ENCODE data around the gene MAN2B2.

Gene MAN2B2

GRCh38 chr4:6603128-6603527 is 28.1 kb downstream of the MAN2B2 start:
- Histone ChIP-seq H3K27me3 (ENCODE audit: insufficient read depth, insufficient read length) (peaks cover 2% of the 10 kb centered on the region), H3K9ac (ENCODE audit: insufficient read length, low read depth) (no peak overlapping the region), H3K36me3 (ENCODE audit: insufficient read depth, insufficient read length, low read length) (peaks cover 11% of the 10 kb centered on the region), H3K9me3 (ENCODE audit: insufficient read depth, low read length) (peaks cover 13% of the 10 kb centered on the region), H3K4me3 (ENCODE audit: insufficient read length, low read depth) (no peak overlapping the region), H3K4me1 (ENCODE audit: insufficient read depth, insufficient read length) (peaks cover 2% of the 10 kb centered on the region)
- no peak for DNase-seq (ENCODE audit: low read depth, low spot score)
- TF ChIP-seq SUZ12 (IDR thresholded peaks at IDR 0.05; ENCODE audit: extremely low read depth, insufficient read depth, insufficient read length) (no peak), ZNF274 (IDR thresholded peaks at IDR 0.05; ENCODE audit: low read depth, low read length) (no peak), YY1 (IDR thresholded peaks at IDR 0.05; ENCODE audit: insufficient read depth, insufficient read length) (no peak)

GRCh38 chr4:6605114-6605513 is 30.1 kb downstream of the MAN2B2 start:
- DNase-seq (ENCODE audit: low read depth, low spot score) = no peak
- TF ChIP-seq ZNF274 (IDR thresholded peaks at IDR 0.05; ENCODE audit: low read depth, low read length) (no peak), YY1 (IDR thresholded peaks at IDR 0.05; ENCODE audit: insufficient read depth, insufficient read length) (no peak), SUZ12 (IDR thresholded peaks at IDR 0.05; ENCODE audit: extremely low read depth, insufficient read depth, insufficient read length) (no peak)
- H3K9ac ChIP-seq (ENCODE audit: insufficient read length, low read depth) = no peak overlapping the region
- H3K36me3 ChIP-seq (ENCODE audit: insufficient read depth, insufficient read length, low read length) = peaks cover 14% of the 10 kb centered on the region
- H3K27me3 ChIP-seq (ENCODE audit: insufficient read depth, insufficient read length) = no peaks in the 10 kb centered on the region
- peaks cover 13% of the 10 kb centered on the region for H3K9me3 ChIP-seq (ENCODE audit: insufficient read depth, low read length)
- no peak overlapping the region for H3K4me3 ChIP-seq (ENCODE audit: insufficient read length, low read depth)
- peaks cover 2% of the 10 kb centered on the region for H3K4me1 ChIP-seq (ENCODE audit: insufficient read depth, insufficient read length)

GRCh38 chr4:6605605-6606004 is 30.6 kb downstream of the MAN2B2 start:
- H3K27me3 ChIP-seq (ENCODE audit: insufficient read depth, insufficient read length) = no peaks in the 10 kb centered on the region
- TF ChIP-seq SUZ12 (IDR thresholded peaks at IDR 0.05; ENCODE audit: extremely low read depth, insufficient read depth, insufficient read length) (no peak), YY1 (IDR thresholded peaks at IDR 0.05; ENCODE audit: insufficient read depth, insufficient read length) (no peak), ZNF274 (IDR thresholded peaks at IDR 0.05; ENCODE audit: low read depth, low read length) (no peak)
- DNase-seq (ENCODE audit: low read depth, low spot score) = no peak
- peaks cover 13% of the 10 kb centered on the region for H3K9me3 ChIP-seq (ENCODE audit: insufficient read depth, low read length)
- H3K4me3 ChIP-seq (ENCODE audit: insufficient read length, low read depth) = no peak overlapping the region
- H3K9ac ChIP-seq (ENCODE audit: insufficient read length, low read depth) = no peak overlapping the region
- peaks cover 17% of the 10 kb centered on the region for H3K36me3 ChIP-seq (ENCODE audit: insufficient read depth, insufficient read length, low read length)
- H3K4me1 ChIP-seq (ENCODE audit: insufficient read depth, insufficient read length) = peaks cover 2% of the 10 kb centered on the region

- no peak for DNase-seq (ENCODE audit: low read depth, low spot score)
- H3K4me3 ChIP-seq (ENCODE audit: insufficient read length, low read depth) = no peak overlapping the region
- peaks cover 25% of the 10 kb centered on the region for H3K36me3 ChIP-seq (ENCODE audit: insufficient read depth, insufficient read length, low read length)
- peaks cover 13% of the 10 kb centered on the region for H3K9me3 ChIP-seq (ENCODE audit: insufficient read depth, low read length)
- no peak overlapping the region for H3K9ac ChIP-seq (ENCODE audit: insufficient read length, low read depth)
- no peaks in the 10 kb centered on the region for H3K27me3 ChIP-seq (ENCODE audit: insufficient read depth, insufficient read length)
- H3K4me1 ChIP-seq (ENCODE audit: insufficient read depth, insufficient read length) = peaks cover 2% of the 10 kb centered on the region
- no peak for TF ChIP-seq SUZ12 (IDR thresholded peaks at IDR 0.05; ENCODE audit: extremely low read depth, insufficient read depth, insufficient read length)
- no peak for TF ChIP-seq YY1 (IDR thresholded peaks at IDR 0.05; ENCODE audit: insufficient read depth, insufficient read length)
- TF ChIP-seq ZNF274 (IDR thresholded peaks at IDR 0.05; ENCODE audit: low read depth, low read length) = no peak
Observed at GRCh38 chr4:6606465-6607235, 31.7 kb downstream of the MAN2B2 start.

- H3K9ac ChIP-seq (ENCODE audit: insufficient read length, low read depth) = no peak overlapping the region
- peaks cover 27% of the 10 kb centered on the region for H3K36me3 ChIP-seq (ENCODE audit: insufficient read depth, insufficient read length, low read length)
- peaks cover 13% of the 10 kb centered on the region for H3K9me3 ChIP-seq (ENCODE audit: insufficient read depth, low read length)
- peaks cover 2% of the 10 kb centered on the region for H3K4me1 ChIP-seq (ENCODE audit: insufficient read depth, insufficient read length)
- H3K27me3 ChIP-seq (ENCODE audit: insufficient read depth, insufficient read length) = no peaks in the 10 kb centered on the region
- TF ChIP-seq YY1 (IDR thresholded peaks at IDR 0.05; ENCODE audit: insufficient read depth, insufficient read length) = no peak
- no peak for TF ChIP-seq ZNF274 (IDR thresholded peaks at IDR 0.05; ENCODE audit: low read depth, low read length)
- no peak for TF ChIP-seq SUZ12 (IDR thresholded peaks at IDR 0.05; ENCODE audit: extremely low read depth, insufficient read depth, insufficient read length)
- DNase-seq (ENCODE audit: low read depth, low spot score) = no peak
- H3K4me3 ChIP-seq (ENCODE audit: insufficient read length, low read depth) = no peak overlapping the region
Observed at GRCh38 chr4:6607368-6608055, 32.5 kb downstream of the MAN2B2 start.

DNA sequence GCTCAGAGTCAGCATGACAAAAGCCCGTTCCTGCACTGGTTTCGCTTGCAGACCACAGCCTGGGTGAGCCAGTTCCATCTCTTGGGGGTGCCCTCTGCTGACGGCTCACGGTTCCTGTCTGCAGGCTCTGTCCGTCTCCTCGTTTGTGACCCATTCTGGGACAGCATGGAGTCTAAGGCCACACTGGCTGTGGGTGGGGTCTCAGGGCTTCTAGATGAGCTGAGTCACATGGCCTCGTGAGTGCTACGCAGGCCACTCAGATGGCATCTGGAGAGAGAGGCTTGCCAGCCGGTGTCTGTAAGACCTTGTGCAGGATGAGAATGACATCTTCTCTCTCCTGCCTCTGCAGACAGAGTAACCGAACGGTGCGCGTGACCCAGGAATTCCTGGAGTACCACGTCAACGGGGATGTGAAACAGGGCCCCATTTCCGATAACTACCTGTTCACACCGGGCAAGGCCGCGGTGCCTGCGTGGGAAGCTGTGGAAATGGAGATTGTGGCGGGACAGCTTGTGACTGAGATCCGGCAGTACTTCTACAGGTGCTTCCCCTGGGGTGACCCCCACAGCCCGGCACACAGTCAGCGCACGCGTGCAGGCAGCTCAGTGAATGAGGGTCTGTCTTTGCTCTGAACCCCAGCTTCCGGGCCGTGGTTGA is 33.9 kb downstream of the MAN2B2 start:
- H3K27me3 ChIP-seq (ENCODE audit: insufficient read depth, insufficient read length) = no peaks in the 10 kb centered on the region
- H3K9ac ChIP-seq (ENCODE audit: insufficient read length, low read depth) = peak overlapping the region; percentile 6
- H3K36me3 ChIP-seq (ENCODE audit: insufficient read depth, insufficient read length, low read length) = peaks cover 29% of the 10 kb centered on the region
- H3K9me3 ChIP-seq (ENCODE audit: insufficient read depth, low read length) = peaks cover 13% of the 10 kb centered on the region
- H3K4me1 ChIP-seq (ENCODE audit: insufficient read depth, insufficient read length) = peaks cover 2% of the 10 kb centered on the region
- no peak for TF ChIP-seq YY1 (IDR thresholded peaks at IDR 0.05; ENCODE audit: insufficient read depth, insufficient read length)
- no peak for TF ChIP-seq SUZ12 (IDR thresholded peaks at IDR 0.05; ENCODE audit: extremely low read depth, insufficient read depth, insufficient read length)
- TF ChIP-seq ZNF274 (IDR thresholded peaks at IDR 0.05; ENCODE audit: low read depth, low read length) = no peak
- no peak for DNase-seq (ENCODE audit: low read depth, low spot score)
- no peak overlapping the region for H3K4me3 ChIP-seq (ENCODE audit: insufficient read length, low read depth)

All from NT2/D1 (cell line).